GM18868 (cell line): Measurements from ENCODE around the gene ERVFRD-1.

Experiments
- ATAC-seq: cut with Tn5 transposase; IDR thresholded peaks from one replicate; pipeline ENCODE4 v1.9.1; 2021; ENCODE audit warnings: mild to moderate bottlenecking, moderate library complexity; ENCODE audit not compliant: unreplicated experiment

The ERVFRD-1 gene

DNA sequence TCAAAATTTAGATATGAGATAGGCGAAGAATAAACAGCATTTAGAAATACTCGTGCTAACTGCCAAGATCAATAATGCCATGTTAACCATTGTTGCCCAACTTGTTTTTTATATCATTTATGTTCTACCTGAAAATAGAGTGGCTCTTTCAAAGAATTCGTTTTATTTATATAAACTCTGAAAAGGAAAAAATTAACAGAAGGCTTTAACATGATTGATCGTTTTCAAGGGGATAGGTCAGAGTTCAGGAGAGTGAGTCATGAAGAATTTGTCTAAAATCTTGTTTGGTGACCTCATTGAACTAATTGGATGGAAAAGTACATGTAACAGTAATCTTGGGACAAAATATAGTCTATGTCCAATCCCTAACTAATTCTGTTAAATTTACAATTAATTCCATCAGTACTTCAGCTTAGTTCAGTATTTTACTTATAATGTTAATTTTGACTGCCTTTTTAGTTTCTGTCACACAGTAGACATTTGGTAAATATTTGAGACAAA lies 56.3 kb downstream of the ERVFRD-1 start:
- ATAC-seq: no peak

GRCh38 chr6:11054722-11055121 lies 56.8 kb downstream of the ERVFRD-1 start:
- ATAC-seq: no peak

DNA sequence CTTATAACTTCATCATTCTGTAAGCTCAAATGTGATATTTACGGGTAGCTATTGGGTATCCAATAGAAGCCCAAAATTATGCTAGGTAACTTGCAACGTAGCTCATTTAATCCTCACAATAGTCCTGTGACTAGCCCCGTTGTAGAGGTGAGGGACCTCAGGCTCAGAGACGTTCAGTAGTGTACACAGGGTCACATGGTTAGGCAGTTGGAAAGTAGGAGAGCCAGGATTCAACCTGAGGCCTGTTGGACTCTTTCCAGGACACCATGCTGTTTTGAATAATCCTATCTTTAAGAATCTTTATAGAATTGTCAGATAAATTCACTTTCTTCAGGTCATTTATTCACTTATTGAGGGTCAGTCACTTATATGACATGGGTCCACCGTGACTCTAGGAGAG lies 58.2 kb downstream of the ERVFRD-1 start:
- ATAC-seq: no peak
